ENCODE measurements around the gene THSD8. TPM values are rescaled to one million over a fixed set of nuclear protein-coding genes. Genes with fewer than 3 reads are reported as not detected.

THSD8 gene
- total RNA-seq = not detected in 2 replicates

GRCh38 chr19:12801466-12802266, at the start of gene THSD8, which contains the start of gene PRDX2:
TSS of gene THSD8 (plus strand) at chr19:12802069. CDS start at chr19:12802072, 3 bp downstream.
TSS of gene PRDX2 (minus strand) at chr19:12801800. CDS start at chr19:12801261, 539 bp downstream.

GRCh38 chr19:12774588-12775555, 27.0 kb upstream of the THSD8 start, which contains the start of gene HOOK2:
TSS of gene HOOK2 (minus strand) at chr19:12775552. CDS start at chr19:12775449, 103 bp downstream.

GRCh38 chr19:12791345-12792050, 10.4 kb upstream of the THSD8 start, which contains the start of gene JUNB:
TSS of gene JUNB (plus strand) at chr19:12791486. CDS start at chr19:12791772, 286 bp downstream.

GRCh38 chr19:12806242-12807081, 4.6 kb downstream of the THSD8 start, which contains the start of gene RNASEH2A:
TSS of gene RNASEH2A (plus strand) at chr19:12806584. CDS start at chr19:12806674, 90 bp downstream.

GRCh38 chr19:12834566-12834943, 32.7 kb downstream of the THSD8 start, which contains the start of gene RTBDN:
TSS of gene RTBDN (minus strand) at chr19:12834579. CDS start at chr19:12829979, 4,600 bp downstream.

GRCh38 chr19:12838182-12838885, 36.5 kb downstream of the THSD8 start, which contains the start of gene MAST1:
TSS of gene MAST1 (plus strand) at chr19:12838515. CDS start at chr19:12838573, 58 bp downstream.

Small RNAs within 50 kb of the gene (small RNA-seq; reads per million reads assigned to genes)
- gene MIR5684 (not detected), gene MIR6794 (not detected)

Other genes with a start within 250 kb of the THSD8 start
- gene ZNF490, start 191.3 kb upstream of the THSD8 start, total RNA-seq = 10.7 and 14.8 TPM in 2 replicates
- 19.7 and 26.6 TPM in 2 replicates for gene ZNF791, start 191.1 kb upstream of the THSD8 start, total RNA-seq
- gene MAN2B1, start 135.3 kb upstream of the THSD8 start, total RNA-seq = 35.5 and 40.5 TPM in 2 replicates
- 6.5 and 6.7 TPM in 2 replicates for gene WDR83, start 135.3 kb upstream of the THSD8 start, total RNA-seq
- 31.4 and 38.3 TPM in 2 replicates for gene DHPS, start 120.2 kb upstream of the THSD8 start, total RNA-seq
- not detected in 2 replicates for gene GNG14, start 114.1 kb upstream of the THSD8 start, total RNA-seq
- gene FBXW9, start 105.4 kb upstream of the THSD8 start, total RNA-seq = 4.8 and 9.8 TPM in 2 replicates
- gene TNPO2, start 78.1 kb upstream of the THSD8 start, total RNA-seq = 40.3 and 44.4 TPM in 2 replicates
- 122 and 133 TPM in 2 replicates for gene TRIR, start 67.4 kb upstream of the THSD8 start, total RNA-seq
- gene GET3, start 64.6 kb upstream of the THSD8 start, total RNA-seq = 75.5 and 78.6 TPM in 2 replicates
- not detected in 2 replicates for gene BEST2, start 50.3 kb upstream of the THSD8 start, total RNA-seq
- gene HOOK2, start 26.5 kb upstream of the THSD8 start, total RNA-seq = 17.4 and 17.8 TPM in 2 replicates
- gene JUNB, start 10.6 kb upstream of the THSD8 start, total RNA-seq = 137 and 196 TPM in 2 replicates
- 169 and 213 TPM in 2 replicates for gene PRDX2, start 269 bp upstream of the THSD8 start, total RNA-seq
- gene RNASEH2A, start 4.5 kb downstream of the THSD8 start, total RNA-seq = 13.2 and 14.3 TPM in 2 replicates
- not detected in 2 replicates for gene RTBDN, start 32.5 kb downstream of the THSD8 start, total RNA-seq
- 0.11 and 0.13 TPM in 2 replicates for gene MAST1, start 36.4 kb downstream of the THSD8 start, total RNA-seq
- gene DNASE2, start 79.4 kb downstream of the THSD8 start, total RNA-seq = 33.2 and 36.1 TPM in 2 replicates
- not detected in 2 replicates for gene KLF1, start 85.1 kb downstream of the THSD8 start, total RNA-seq
- gene GCDH, start 89.1 kb downstream of the THSD8 start, total RNA-seq = 21.2 and 26.3 TPM in 2 replicates
- gene SYCE2, start 117.2 kb downstream of the THSD8 start, total RNA-seq = 0.22 TPM in 1 of 2 replicates, not detected in the other
- gene FARSA, start 131.6 kb downstream of the THSD8 start, total RNA-seq = 28.4 and 31.1 TPM in 2 replicates
- 2,132 and 2,659 TPM in 2 replicates for gene CALR, start 136.5 kb downstream of the THSD8 start, total RNA-seq
- 49.3 and 58.9 TPM in 2 replicates for gene RAD23A, start 143.8 kb downstream of the THSD8 start, total RNA-seq
- gene GADD45GIP1, start 155.2 kb downstream of the THSD8 start, total RNA-seq = 23.0 and 23.5 TPM in 2 replicates
- gene DAND5, start 167.5 kb downstream of the THSD8 start, total RNA-seq = 0.11 TPM in 1 of 2 replicates, not detected in the other
- 137 and 150 TPM in 2 replicates for gene NFIX, start 193.4 kb downstream of the THSD8 start, total RNA-seq

All from articular chondrocyte of knee joint (primary cell).